GM21717 (cell line): ENCODE results near the gene RECQL5.

Experiments used
- ATAC-seq: cut with Tn5 transposase; IDR thresholded peaks from one replicate; pipeline ENCODE4 v1.9.1; 2021; ENCODE audit warnings: mild to moderate bottlenecking, moderate library complexity; ENCODE audit not compliant: unreplicated experiment

RECQL5 gene

DNA sequence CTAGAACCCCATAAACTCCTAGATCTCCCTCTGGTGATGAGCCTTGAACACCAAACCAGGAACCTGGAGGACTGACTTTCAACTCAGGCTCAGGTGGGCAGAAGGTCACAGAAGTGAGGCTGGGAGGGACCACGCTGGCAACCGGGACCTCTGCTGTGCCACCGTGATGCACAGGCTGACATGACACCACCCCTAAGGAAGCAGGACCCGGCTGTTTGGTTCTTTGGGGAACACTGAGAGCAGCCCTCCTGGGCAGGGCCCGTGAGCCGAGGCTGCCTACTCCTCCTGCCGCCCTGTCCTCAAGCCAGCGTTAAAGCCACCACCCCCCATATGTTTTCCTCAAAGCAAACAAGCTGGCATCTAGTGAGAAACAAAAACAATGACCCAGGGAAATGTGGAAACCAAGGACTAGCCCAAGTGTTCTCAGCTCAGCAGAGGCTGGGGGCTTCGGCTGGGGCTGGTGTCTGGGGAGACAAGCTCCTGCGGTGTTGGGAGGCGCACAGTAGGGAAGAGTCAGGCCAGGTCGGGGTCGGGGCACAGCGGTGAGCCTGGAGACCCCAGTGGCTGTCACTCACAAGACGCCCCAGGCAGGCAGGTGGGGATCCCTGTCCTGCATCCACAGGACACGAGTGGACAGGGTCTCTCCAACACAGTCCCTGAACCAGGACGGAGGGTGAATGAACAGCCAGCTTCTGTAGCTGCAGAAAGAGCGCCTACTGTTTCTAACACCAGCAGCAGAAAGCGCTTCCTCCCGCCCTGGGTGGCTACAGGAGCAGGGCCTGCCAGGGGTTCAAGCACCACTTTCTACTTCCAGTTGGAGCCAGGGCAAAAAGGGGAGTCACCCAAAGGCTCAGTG, 32.0 kb downstream of the RECQL5 start:
- ATAC-seq = no peak

DNA sequence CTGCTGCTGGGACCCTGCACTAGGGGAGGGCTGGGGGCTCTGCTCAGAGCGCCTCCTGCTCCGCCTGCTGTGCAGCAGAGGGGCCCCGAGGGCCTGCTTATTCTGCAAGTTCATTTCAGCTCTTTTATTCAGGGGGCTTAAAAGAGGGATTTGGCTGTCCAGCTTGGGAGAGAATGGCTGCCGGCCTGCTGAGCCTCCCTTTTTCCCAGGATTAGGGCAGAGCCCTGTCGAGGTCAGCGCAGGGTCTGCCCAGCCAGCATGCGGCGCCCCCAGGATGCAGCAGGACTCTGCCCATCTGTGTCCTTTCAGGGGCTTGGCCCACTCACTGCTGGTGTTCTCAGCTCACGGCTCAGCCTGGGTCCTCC, 32.6 kb downstream of the RECQL5 start:
- ATAC-seq = no peak

DNA sequence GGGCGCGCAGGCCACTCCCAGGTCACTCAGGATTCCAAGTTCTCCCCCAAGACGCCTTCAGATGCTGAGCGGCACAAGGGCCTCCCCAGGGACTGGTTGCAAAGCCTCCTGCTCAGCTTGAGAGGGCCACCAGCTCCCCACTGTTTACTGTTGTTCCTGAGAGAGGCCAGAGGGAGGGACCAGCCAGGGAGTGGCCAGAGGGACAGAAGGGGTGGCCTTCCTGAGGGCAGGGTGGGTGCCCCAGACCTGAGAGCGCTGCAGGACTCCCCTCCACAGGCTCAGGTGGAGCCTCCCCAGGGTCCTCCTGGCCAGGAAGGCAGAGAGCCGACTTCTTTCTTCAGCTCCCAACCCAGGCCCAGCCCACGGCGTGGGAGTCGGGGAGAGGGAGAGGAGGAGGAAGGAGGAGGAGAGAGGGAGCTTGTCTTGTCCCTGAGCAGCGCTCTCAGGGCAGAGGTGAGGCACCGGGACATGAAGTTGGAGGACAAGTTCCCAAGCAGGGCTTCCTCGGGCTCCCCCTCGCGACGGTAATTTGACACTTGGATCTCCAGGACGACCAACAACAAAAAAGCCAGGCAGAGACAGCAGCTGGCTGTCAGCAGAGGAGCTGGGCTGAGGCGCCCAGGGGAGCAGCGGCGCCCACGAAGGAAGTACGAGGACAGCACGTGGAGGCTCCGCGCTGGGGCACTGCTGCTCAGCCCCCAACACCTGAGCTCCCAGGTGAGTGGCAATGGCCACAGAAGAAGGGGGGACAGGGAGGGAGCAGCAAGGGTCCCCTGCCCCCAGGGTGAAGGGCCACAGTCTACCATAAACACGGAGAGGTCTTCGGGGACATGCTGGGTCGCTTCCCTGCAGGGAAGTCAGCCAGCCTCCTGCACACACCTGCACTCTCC, 33.2 kb downstream of the RECQL5 start:
- no peak for ATAC-seq

DNA sequence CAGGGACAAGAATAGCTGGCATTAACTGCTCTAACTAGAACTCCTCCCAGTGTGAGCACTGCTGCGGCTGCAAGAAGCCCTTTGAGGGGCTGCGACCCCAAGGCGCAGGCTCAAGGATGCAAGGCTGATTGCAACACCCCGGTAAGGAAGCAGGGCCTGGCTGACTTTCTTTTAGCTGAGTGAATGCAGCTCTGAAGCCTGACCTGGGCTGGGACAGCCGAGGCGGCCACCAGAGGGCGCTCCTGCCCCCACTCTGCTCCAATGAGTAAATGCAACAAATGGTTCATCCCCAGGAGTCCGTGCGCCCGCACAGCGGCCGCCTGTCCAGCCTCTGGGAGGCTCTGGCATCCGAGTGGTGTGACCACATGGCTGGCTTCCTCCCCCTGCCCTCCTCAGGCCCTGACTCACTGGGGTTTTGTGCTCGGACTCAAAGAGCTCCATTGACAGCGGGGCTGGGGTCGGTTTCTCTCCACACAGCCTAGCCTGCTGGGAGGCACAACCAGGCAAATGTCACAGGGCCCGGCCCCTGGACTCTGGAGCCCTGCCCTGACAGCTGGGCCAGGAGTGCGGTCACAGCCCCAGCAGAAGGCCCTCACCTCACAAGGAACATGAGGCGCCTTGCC, 34.0 kb downstream of the RECQL5 start, which contains the start of gene SMIM5:
Gene SMIM5 (plus strand): TSS at position 572 of the 623 bp plus-strand sequence. CDS start 6,768 bp downstream, outside the sequence.
- no peak for ATAC-seq

GRCh38 chr17:75632428-75632827, 34.5 kb downstream of the RECQL5 start:
- no peak for ATAC-seq

GRCh38 chr17:75631353-75631752, 35.6 kb downstream of the RECQL5 start:
- ATAC-seq = no peak

DNA sequence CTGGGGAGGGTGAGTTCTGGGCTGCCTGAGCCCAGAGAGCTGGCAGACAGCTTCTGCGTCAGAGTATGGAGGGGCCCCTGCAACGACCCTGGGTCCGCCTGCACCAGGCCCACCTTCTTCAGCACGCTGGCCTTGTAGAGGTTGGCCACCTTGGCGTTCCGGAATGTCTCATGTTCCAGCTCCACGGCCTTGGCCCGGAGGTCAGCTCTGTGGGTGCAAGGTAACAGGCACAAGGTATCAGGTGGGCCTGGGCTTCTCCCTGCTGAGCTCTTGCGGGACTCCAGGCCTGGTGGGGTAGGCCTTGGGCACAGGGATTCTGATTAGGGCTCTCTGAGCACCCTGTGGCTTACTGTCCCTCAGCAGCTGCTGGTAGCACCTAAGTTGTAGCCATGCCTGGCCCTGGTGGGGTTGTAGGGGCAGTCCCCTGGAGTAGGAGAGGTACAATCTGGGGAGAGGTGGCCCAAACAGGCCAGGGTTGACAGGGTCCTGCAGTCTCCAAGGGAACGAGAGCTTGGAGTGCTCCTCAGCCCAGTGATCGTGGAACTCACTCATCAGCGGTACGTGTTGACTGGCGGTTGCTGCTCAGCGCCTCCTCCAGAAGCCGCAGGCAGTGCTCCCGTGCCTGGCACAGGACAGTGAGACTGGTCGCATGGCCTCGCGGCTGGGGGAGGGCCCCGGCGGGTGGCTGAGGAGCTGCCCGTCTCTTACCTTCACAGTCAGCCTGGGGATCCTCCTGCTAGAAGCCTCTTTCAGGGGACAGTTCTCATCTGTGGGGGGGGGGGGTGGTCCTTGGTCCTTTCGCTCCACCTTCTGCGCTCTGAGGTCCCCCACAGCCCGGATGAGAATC, 36.7 kb downstream of the RECQL5 start:
- no peak for ATAC-seq

DNA sequence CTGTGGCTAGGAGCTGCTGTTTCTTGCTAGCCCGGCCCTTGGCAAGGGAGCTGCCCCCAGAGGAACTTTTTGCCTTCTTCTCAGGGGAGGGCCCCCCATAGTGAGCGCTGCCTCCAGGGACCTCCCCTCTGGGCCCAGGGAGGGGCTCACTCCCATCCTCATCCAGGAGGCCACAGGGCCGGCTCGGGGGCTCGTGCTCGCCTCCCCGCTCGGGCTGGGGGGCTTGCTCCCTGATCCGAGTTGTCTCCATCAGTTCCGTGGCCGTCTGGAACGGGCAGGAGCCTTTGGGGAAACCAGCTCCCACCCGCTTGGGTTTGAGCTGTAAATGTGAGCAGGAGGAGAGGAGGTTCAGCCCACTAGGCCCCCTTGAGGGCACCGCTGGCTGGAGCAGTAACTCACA, 37.8 kb downstream of the RECQL5 start:
- no peak for ATAC-seq

- ATAC-seq = no peak
Observed at GRCh38 chr17:75628425-75628824, 38.5 kb downstream of the RECQL5 start.

GRCh38 chr17:75627094-75627493, 39.9 kb downstream of the RECQL5 start:
- ATAC-seq = no peak

DNA sequence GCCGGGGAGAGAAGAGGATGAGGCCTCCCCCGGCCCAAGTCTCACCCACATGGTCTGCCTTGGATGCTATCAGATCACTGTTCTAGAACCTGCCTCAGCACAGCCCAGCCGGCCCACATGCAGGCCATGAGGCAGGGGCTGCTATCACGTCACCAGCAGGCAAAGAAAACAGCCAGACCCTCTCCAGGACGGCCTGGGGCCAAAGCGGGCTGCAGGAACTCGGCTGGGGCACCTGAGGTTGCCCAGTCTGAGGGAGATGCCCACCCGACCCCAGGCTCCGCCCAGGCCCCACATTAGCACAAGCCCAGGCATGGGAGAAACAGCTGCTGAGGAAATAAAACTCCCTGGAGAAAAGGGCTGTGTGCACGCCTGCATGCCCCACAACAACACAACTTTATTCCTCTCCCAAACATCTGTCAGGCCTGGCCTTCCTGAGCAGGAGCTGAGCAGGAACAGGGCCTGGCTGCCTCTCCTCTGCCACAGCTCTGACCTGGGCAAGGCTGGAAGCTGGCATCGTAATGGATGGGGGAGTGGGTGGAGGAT, 40.4 kb downstream of the RECQL5 start:
- ATAC-seq = no peak

- ATAC-seq = no peak
Observed at GRCh38 chr17:75625813-75626486, 41.0 kb downstream of the RECQL5 start.

- no peak for ATAC-seq
Observed at GRCh38 chr17:75624714-75625345, 42.1 kb downstream of the RECQL5 start.

DNA sequence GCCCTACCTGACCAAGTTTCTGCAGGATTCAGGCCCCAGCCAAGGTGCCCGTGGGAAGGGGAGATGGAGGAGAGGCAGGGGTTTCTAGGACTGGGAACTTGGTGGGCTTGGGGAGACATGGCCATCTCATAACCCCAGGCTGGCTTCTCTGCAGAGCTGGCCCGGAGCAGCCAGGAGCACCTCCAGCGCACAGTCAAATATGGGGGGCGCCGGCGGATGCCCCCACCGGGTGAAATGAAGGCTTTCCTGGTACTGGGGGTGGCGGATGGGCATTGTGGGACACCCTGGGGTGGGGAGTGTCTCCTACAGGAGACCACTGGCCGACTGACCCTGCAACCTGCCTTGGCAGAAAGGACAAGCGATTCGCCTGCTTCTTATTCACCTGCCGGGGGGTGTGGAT, 42.9 kb downstream of the RECQL5 start:
- no peak for ATAC-seq

DNA sequence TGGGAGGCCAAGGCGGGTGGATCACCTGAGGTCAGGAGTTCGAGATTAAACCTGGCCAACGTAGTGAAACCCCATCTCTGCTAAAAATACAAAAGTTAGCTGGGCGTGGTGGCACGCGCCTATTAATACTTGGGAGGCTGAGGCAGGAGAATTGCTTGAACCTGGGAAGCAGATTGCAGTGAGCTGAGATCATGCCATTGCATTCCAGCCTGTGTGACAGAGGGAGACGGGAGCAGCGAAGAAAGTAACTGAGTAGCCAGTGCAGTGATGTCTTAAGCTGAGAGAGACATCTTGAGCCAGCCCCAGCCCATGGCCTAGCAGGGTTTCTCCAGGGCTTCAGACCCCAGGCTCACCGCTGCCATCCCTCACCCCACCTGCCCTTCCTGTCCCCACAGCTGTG, 43.6 kb downstream of the RECQL5 start:
- no peak for ATAC-seq

GRCh38 chr17:75622771-75623273, 44.1 kb downstream of the RECQL5 start:
- ATAC-seq = no peak

GRCh38 chr17:75622076-75622475, 44.9 kb downstream of the RECQL5 start:
- no peak for ATAC-seq

DNA sequence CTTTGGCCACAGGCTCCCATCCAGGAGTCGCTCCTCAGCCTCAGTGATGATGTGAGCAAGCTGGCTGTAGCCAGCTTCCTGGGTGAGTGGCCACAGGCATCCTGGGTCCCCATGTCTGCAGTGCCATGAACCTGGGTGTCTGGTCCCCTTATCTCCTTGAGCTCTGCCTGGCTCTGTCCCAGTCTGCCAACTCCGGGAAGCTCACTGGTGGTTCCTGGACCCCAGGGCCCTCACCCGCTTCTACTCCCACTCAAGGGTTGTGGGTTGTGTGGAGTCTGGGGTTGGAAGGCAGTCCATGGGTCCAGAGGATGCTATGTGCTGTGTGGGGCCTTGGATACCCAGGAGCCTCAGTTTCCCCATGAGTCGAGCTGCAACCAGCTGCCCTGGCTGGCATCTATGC, 45.5 kb downstream of the RECQL5 start:
- no peak for ATAC-seq
